MM.1S (cell line): Measurements from ENCODE around the gene RHOF.
A peak's percentile ranks its signal among the peaks of the same experiment; 100 is the strongest.

Experiments
- DNase-seq: peaks from one replicate; pipeline ENCODE4 v3.0.0-alpha.2; 2015
- H2AFZ ChIP-seq: fragments of 300-600 bp; sonication (generic); 2 replicates; pipeline ENCODE4 v1.6.0; 2016; ENCODE audit warnings: antibody characterized with exemption, low read length
- H3F3A ChIP-seq: fragments of 300-600 bp; sonication (generic); 2 replicates; pipeline ENCODE4 v1.6.1; 2016; ENCODE audit warnings: mild to moderate bottlenecking, antibody characterized with exemption, low read length, moderate library complexity, mixed read lengths; ENCODE audit not compliant: insufficient read depth
- H3K27ac ChIP-seq: fragments of 300-600 bp; sonication (generic); 2 replicates; pipeline ENCODE4 v1.5.1; 2016; ENCODE audit warnings: mild to moderate bottlenecking, low read length
- H3K27me3 ChIP-seq: fragments of 300-600 bp; sonication (generic); replicated peaks from 2 replicates; pipeline ENCODE4 v1.6.0; 2016; ENCODE audit warnings: low read length; ENCODE audit not compliant: insufficient read depth
- H3K36me3 ChIP-seq: fragments of 300-600 bp; sonication (generic); replicated peaks from 2 replicates; pipeline ENCODE4 v1.6.1; 2016; ENCODE audit warnings: mild to moderate bottlenecking, low read length, mixed read lengths; ENCODE audit not compliant: insufficient read depth
- H3K4me1 ChIP-seq: fragments of 300-600 bp; sonication (generic); 2 replicates; pipeline ENCODE4 v1.6.1; 2016; ENCODE audit warnings: low read length, mixed read lengths
- H3K4me2 ChIP-seq: fragments of 300-600 bp; sonication (generic); 2 replicates; pipeline ENCODE4 v1.6.0; 2016; ENCODE audit warnings: low read depth, low read length
- H3K4me3 ChIP-seq: fragments of 300-600 bp; sonication (generic); 2 replicates; pipeline ENCODE4 v1.5.1; 2016; ENCODE audit warnings: low read length, mixed read lengths
- H3K79me2 ChIP-seq: fragments of 300-600 bp; sonication (generic); 2 replicates; pipeline ENCODE4 v1.6.1; 2016; ENCODE audit warnings: mixed run types, low read length, mixed read lengths
- H3K9ac ChIP-seq: fragments of 300-600 bp; sonication (generic); 2 replicates; pipeline ENCODE4 v1.6.1; 2016; ENCODE audit warnings: low read length, mixed read lengths
- H3K9me2 ChIP-seq: fragments of 300-600 bp; sonication (generic); replicated peaks from 2 replicates; pipeline ENCODE4 v1.6.1; 2016; ENCODE audit warnings: mild to moderate bottlenecking, low read length, mixed read lengths; ENCODE audit not compliant: insufficient read depth
- H3K9me3 ChIP-seq: fragments of 300-600 bp; sonication (generic); replicated peaks from 2 replicates; pipeline ENCODE4 v1.6.1; 2016; ENCODE audit warnings: mild to moderate bottlenecking, low read length, mixed read lengths; ENCODE audit not compliant: insufficient read depth
- H4K20me1 ChIP-seq: fragments of 300-600 bp; sonication (generic); 2 replicates; pipeline ENCODE4 v1.6.1; 2016; ENCODE audit warnings: mild to moderate bottlenecking, low read length, moderate library complexity, mixed read lengths; ENCODE audit not compliant: insufficient read depth
- EZH2 ChIP-seq: fragments of 300-600 bp; sonication (generic); optimal IDR thresholded peaks from 2 replicates; pipeline ENCODE3; 2017; ENCODE audit warnings: low read depth, mild to moderate bottlenecking, antibody characterized with exemption, low read length, mixed read lengths
- EZH2phosphoT487 ChIP-seq: fragments of 300-600 bp; sonication (generic); IDR thresholded peaks from 2 replicates; pipeline ENCODE4 v1.6.1; 2018; ENCODE audit warnings: antibody characterized with exemption, low read length
- TF ChIP-seq, protein P1 (sequence below): fragments of 300-600 bp; sonication (generic); IDR thresholded peaks from 2 replicates; pipeline ENCODE4 v1.5.1; 2016; ENCODE audit warnings: antibody characterized with exemption, low read length, mixed read lengths

Gene RHOF

DNA sequence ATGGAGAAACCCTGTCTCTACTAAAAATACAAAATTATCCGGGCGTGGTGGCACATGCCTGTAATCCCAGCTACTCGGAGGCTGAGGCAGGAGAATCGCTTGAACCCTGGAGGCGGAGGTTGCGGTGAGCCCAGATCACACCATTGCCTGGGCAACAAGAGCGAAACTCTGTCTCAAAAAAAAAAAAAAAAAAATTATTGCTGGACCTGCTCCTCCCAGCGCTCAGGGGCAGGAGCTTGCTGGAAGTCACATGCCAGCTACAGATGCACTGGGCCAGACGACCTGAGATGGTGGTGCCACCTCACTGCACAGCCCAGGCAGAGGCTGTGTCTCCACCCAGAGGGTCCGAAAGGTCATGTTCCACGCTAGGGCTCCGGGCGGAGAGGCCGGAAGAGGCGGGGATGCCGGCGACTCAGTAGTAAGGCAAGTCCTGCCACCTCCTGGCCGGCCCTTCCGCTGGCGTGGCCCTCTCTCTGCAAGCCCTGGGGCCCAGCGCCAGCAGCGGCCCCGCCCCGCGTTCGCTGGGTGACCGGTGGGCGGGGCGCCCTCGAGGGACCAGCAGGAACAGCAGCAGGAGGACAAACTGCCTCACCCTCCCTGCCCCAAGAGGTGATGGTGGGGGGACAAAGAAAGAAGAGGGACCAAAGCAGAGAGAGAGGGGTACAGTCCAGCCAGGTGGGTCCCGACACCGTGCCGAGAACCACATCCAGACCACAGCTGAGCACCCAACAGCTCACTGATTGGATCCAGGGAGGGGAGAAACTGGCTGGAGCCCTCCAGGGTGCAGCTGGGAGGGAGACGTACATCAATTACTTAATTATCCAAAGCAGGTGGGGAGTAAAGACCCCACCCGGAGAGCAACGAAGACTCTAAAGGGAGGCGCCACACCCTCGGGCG lies 3.6 kb upstream of the RHOF start:
- H3K4me1 ChIP-seq: peaks cover 12% of the 10 kb centered on the region; the same call in 1 of the 2 replicates
- H3K9me2 ChIP-seq: no peaks in the 10 kb centered on the region
- no peak overlapping the region for H3K4me3 ChIP-seq
- no peak for DNase-seq
- no peak overlapping the region for H3K27ac ChIP-seq
- TF ChIP-seq EZH2phosphoT487 (no peak), EZH2 (no peak)
- TF ChIP-seq, protein P1, sequence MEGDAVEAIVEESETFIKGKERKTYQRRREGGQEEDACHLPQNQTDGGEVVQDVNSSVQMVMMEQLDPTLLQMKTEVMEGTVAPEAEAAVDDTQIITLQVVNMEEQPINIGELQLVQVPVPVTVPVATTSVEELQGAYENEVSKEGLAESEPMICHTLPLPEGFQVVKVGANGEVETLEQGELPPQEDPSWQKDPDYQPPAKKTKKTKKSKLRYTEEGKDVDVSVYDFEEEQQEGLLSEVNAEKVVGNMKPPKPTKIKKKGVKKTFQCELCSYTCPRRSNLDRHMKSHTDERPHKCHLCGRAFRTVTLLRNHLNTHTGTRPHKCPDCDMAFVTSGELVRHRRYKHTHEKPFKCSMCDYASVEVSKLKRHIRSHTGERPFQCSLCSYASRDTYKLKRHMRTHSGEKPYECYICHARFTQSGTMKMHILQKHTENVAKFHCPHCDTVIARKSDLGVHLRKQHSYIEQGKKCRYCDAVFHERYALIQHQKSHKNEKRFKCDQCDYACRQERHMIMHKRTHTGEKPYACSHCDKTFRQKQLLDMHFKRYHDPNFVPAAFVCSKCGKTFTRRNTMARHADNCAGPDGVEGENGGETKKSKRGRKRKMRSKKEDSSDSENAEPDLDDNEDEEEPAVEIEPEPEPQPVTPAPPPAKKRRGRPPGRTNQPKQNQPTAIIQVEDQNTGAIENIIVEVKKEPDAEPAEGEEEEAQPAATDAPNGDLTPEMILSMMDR: no peak
- no peak overlapping the region for H3K9ac ChIP-seq
- H3K36me3 ChIP-seq: no peaks in the 10 kb centered on the region
- peaks cover 39% of the 10 kb centered on the region for H3K79me2 ChIP-seq
- no peak overlapping the region for H2AFZ ChIP-seq
- no peak overlapping the region for H3K4me2 ChIP-seq
- H3F3A ChIP-seq: peaks cover 5% of the 10 kb centered on the region; the same call in 1 of the 2 replicates
- H3K9me3 ChIP-seq: no peaks in the 10 kb centered on the region
- no peaks in the 10 kb centered on the region for H4K20me1 ChIP-seq
- H3K27me3 ChIP-seq: no peaks in the 10 kb centered on the region

DNA sequence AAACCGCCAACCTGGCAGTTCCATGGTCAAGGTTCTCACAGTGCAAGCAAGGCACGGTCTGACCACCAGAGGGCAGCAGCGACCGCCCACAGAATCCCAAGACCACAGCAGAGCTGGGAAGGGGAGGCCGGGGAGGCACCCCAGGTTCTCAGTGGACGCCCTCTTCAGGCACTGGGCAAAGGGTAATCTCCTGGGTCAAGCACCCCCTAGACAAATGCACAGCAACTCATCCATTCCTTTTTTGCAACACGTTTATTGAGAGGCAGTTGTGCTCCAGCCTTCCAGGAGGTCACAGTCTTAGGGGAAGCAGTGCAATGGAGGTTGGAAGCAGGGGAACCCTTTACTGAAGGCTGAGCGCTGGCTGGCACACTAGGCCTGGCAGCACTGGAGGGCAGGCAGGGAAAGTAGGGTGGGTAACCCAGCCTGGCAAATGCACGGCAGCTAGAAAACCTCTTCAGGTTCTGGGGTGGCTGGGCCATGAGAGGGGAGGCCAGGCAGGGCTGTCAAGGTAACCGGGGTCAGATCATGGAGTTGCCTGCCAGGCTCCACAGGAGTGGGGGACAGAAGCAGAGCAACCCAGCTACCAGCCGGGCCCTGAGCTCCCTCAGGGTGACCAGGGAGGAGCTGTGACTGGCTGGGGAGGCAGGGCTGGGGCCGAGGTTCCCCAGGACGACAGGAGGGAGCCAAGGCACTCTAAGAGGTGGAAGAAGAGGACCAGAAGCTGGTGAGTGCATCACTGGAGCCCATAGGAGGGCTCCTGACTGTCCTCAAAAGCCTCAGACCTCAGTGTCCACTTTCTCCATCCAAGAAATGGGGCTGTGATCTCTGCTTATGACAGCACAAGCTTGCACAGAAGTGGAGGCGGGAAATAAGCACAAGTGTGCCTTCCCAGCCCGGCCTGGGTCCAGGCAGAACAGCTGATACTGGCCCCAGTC lies 1.8 kb upstream of the RHOF start:
- Histone ChIP-seq H3K4me2 (peak overlapping the region; percentile 79), H4K20me1 (no peaks in the 10 kb centered on the region), H3K4me1 (peaks cover 15% of the 10 kb centered on the region), H3K9ac (peak overlapping the region; percentile 40; the same call in 1 of the 2 replicates), H3K27me3 (no peaks in the 10 kb centered on the region), H3K9me3 (no peaks in the 10 kb centered on the region), H2AFZ (0 out of 2 replicates have a peak overlapping the region, but pooled peaks have one; percentile 4), H3K9me2 (no peaks in the 10 kb centered on the region), H3K36me3 (no peaks in the 10 kb centered on the region), H3K79me2 (peaks cover 25% of the 10 kb centered on the region), H3K4me3 (peak overlapping the region; percentile 44; the same call in 1 of the 2 replicates), H3K27ac (peak overlapping the region; percentile 40; the same call in 1 of the 2 replicates), H3F3A (no peaks in the 10 kb centered on the region)
- DNase-seq: peak; percentile 50
- TF ChIP-seq, protein P1: peak; percentile 67
- TF ChIP-seq EZH2phosphoT487 (no peak), EZH2 (no peak)

DNA sequence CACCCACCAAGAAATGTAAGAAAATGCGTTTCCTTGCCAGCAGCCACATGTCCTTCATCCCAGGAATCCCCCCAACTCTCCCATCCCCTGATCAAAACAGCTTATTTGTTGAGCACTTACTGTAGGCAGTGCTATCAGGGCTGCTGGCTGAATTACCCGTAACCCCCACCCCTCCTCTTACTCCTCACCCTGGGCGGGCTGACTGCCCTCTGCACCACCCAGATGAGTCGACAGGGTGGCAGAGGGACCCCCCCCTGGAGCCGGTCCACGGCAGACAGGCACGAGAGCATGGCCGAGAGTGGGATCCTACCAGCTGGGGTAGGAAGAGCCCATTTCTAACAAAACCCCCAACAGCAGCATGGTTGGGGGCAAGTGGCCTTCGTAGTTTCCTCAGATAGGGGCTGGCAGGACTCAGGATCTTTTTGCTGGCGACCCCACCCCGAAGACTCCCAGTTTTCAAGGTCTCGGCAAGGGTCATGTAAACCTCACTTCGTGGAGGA lies 1.1 kb upstream of the RHOF start:
- H3K27ac ChIP-seq: peak overlapping the region; percentile 40
- H3K4me3 ChIP-seq: peak overlapping the region; percentile 44
- DNase-seq: no peak
- H3K36me3 ChIP-seq: no peaks in the 10 kb centered on the region
- H3K9me2 ChIP-seq: no peaks in the 10 kb centered on the region
- no peaks in the 10 kb centered on the region for H4K20me1 ChIP-seq
- TF ChIP-seq EZH2phosphoT487: no peak
- TF ChIP-seq, protein P1: no peak
- no peak for TF ChIP-seq EZH2
- H3K4me1 ChIP-seq: peaks cover 21% of the 10 kb centered on the region
- no peaks in the 10 kb centered on the region for H3K27me3 ChIP-seq
- peak overlapping the region; percentile 40; the same call in 1 of the 2 replicates for H3K9ac ChIP-seq
- 0 out of 2 replicates have a peak overlapping the region, but pooled peaks have one; percentile 4 for H2AFZ ChIP-seq
- peak overlapping the region; percentile 79 for H3K4me2 ChIP-seq
- peaks cover 25% of the 10 kb centered on the region for H3K79me2 ChIP-seq
- no peaks in the 10 kb centered on the region for H3F3A ChIP-seq
- H3K9me3 ChIP-seq: no peaks in the 10 kb centered on the region
